Fibroblast of lung (primary cell): ENCODE data around the gene MRPS15.

ENCODE experiments used
- EZH2 ChIP-seq: IDR thresholded peaks from 2 replicates; pipeline ENCODE4 v1.5.1; 2012; ENCODE audit warnings: low read length, control low read depth, mild to moderate bottlenecking; ENCODE audit errors: missing control alignments
- TF ChIP-seq, protein P1 (sequence below), 2 donors: IDR thresholded peaks in 1 of 2; conservative IDR thresholded peaks in 1 of 2; 1 replicate in 1 of 2; 2 replicates in 1 of 2; pipeline ENCODE4 v1.5.1; 2011 to 2012; ENCODE audit warnings: low read length in 2 of 2, control low read depth in 1 of 2, inconsistent platforms in 1 of 2, low read depth in 1 of 2, mild to moderate bottlenecking in 1 of 2

GRCh38 chr1:36512842-36513241, 48.7 kb upstream of the MRPS15 start:
- TF ChIP-seq, protein P1, sequence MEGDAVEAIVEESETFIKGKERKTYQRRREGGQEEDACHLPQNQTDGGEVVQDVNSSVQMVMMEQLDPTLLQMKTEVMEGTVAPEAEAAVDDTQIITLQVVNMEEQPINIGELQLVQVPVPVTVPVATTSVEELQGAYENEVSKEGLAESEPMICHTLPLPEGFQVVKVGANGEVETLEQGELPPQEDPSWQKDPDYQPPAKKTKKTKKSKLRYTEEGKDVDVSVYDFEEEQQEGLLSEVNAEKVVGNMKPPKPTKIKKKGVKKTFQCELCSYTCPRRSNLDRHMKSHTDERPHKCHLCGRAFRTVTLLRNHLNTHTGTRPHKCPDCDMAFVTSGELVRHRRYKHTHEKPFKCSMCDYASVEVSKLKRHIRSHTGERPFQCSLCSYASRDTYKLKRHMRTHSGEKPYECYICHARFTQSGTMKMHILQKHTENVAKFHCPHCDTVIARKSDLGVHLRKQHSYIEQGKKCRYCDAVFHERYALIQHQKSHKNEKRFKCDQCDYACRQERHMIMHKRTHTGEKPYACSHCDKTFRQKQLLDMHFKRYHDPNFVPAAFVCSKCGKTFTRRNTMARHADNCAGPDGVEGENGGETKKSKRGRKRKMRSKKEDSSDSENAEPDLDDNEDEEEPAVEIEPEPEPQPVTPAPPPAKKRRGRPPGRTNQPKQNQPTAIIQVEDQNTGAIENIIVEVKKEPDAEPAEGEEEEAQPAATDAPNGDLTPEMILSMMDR (conservative IDR thresholded peaks at IDR 0.05 in 1 of 2, IDR thresholded peaks at IDR 0.05 in 1 of 2; ENCODE audit: low read depth in 1 of 2, low read length in 2 of 2): no peak
- TF ChIP-seq EZH2: no peak
